Measurements from ENCODE around the gene AEN. TPM values are rescaled to one million over a fixed set of nuclear protein-coding genes. Genes with fewer than 3 reads are reported as not detected.

AEN gene
- total and polyA plus RNA-seq, 2 donors (not counting 3 experiments of a cell fraction or from before 2014, with no cell fraction given), result 34.2 to 35.6 TPM

DNA sequence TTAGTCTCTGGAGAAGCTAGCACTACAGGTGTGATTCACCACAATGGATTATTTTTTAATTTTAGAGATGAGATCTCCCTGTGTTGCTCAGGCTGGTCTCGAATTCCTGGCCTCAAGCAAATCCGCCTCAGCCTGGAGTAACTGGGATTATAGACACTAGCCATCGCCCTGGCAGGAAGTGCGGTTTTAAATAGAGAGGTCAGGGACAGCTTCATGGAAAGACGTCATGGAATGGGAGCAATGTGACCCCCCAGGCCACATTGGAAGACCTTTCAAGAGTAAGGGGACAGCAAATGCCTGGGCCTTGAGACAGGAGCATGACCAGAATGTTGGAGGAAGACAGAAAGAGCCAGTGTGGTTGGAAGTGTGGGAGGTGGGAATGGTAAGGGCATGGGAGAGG, 15.5 kb downstream of the AEN start:
- CTCF ChIA-PET, result no interaction called here
- no TSS peak for BruUV-seq (replicated peaks)
- H3K9me3 ChIP-seq (replicated peaks; ENCODE audit: control insufficient read depth, insufficient read depth, low read length), result no peaks in the 10 kb centered on the region
- peaks cover 21% of the 10 kb centered on the region for H3K4me1 ChIP-seq (ENCODE audit: control insufficient read depth, extremely low read depth, insufficient read depth, low read length)
- no peak overlapping the region for H3K27ac ChIP-seq (ENCODE audit: insufficient read depth, low read depth, low read length)
- peaks cover 5% of the 10 kb centered on the region for H3K79me2 ChIP-seq (ENCODE audit: control insufficient read depth, insufficient read depth, low read length)
- no peak overlapping the region for H3K9ac ChIP-seq (replicated peaks; ENCODE audit: extremely low read depth, insufficient read depth, low read length)
- no peak for TF ChIP-seq JUN (IDR thresholded peaks at IDR 0.05; ENCODE audit: borderline replicate concordance, insufficient read depth, insufficient read length, low read depth)
- peak; percentile 3 for TF ChIP-seq POLR2AphosphoS5 (IDR thresholded peaks at IDR 0.05; ENCODE audit: insufficient read depth, low read depth, low read length)
- H3K4me3 ChIP-seq (replicated peaks in 1 of 3; ENCODE audit: insufficient read depth in 1 of 3, low read depth in 1 of 3, low read length in 3 of 3), result no peak overlapping the region
- DNase-seq (ENCODE audit: low read depth, low spot score) (no peak), FAIRE-seq (no peak)
- peaks cover 3 to 4% of the 10 kb centered on the region in 2 experiments for H3K36me3 ChIP-seq (ENCODE audit: control insufficient read depth in 2 of 2, extremely low read depth in 1 of 2, insufficient read depth in 2 of 2, low read length in 2 of 2)
- no peak overlapping the region for H2AFZ ChIP-seq (ENCODE audit: low read depth, low read length)
- H3K4me2 ChIP-seq (ENCODE audit: insufficient read depth, low read length), result no peak overlapping the region
- H4K20me1 ChIP-seq (replicated peaks; ENCODE audit: control insufficient read depth, extremely low read depth, insufficient read depth, low read length), result no peaks in the 10 kb centered on the region
- H3K27me3 ChIP-seq (ENCODE audit: control insufficient read depth in 2 of 2, insufficient read depth in 2 of 2, low read length in 2 of 2), result no peaks in the 10 kb centered on the region
- dilution Hi-C loops (cut with MboI; ENCODE audit: extremely low pct_ligation_motif_present, low sequenced_read_pairs), result no loop called here
- no peaks in the 10 kb centered on the region for H3K9me1 ChIP-seq (replicated peaks; ENCODE audit: control insufficient read depth, extremely low read depth, insufficient read depth, low read length)
- POLR2A ChIA-PET, result no interaction called here
- intact Hi-C loops (cut with micrococcal nuclease), result no loop called here

GRCh38 chr15:88637436-88637835, 16.3 kb downstream of the AEN start:
- Histone ChIP-seq H3K79me2 (ENCODE audit: control insufficient read depth, insufficient read depth, low read length) (no peaks in the 10 kb centered on the region), H3K36me3 (ENCODE audit: control insufficient read depth in 2 of 2, extremely low read depth in 1 of 2, insufficient read depth in 2 of 2, low read length in 2 of 2) (peaks cover 2 to 3% of the 10 kb centered on the region in 2 experiments), H3K4me3 (replicated peaks in 1 of 3; ENCODE audit: insufficient read depth in 1 of 3, low read depth in 1 of 3, low read length in 3 of 3) (no peak overlapping the region), H2AFZ (ENCODE audit: low read depth, low read length) (no peak overlapping the region), H3K27ac (ENCODE audit: insufficient read depth, low read depth, low read length) (peak overlapping the region; percentile 86), H3K9me1 (replicated peaks; ENCODE audit: control insufficient read depth, extremely low read depth, insufficient read depth, low read length) (no peaks in the 10 kb centered on the region), H3K27me3 (ENCODE audit: control insufficient read depth in 2 of 2, insufficient read depth in 2 of 2, low read length in 2 of 2) (no peaks in the 10 kb centered on the region), H3K4me1 (ENCODE audit: control insufficient read depth, extremely low read depth, insufficient read depth, low read length) (peaks cover 21% of the 10 kb centered on the region), H3K9ac (replicated peaks; ENCODE audit: extremely low read depth, insufficient read depth, low read length) (no peak overlapping the region), H3K9me3 (replicated peaks; ENCODE audit: control insufficient read depth, insufficient read depth, low read length) (no peaks in the 10 kb centered on the region), H3K4me2 (ENCODE audit: insufficient read depth, low read length) (no peak overlapping the region), H4K20me1 (replicated peaks; ENCODE audit: control insufficient read depth, extremely low read depth, insufficient read depth, low read length) (no peaks in the 10 kb centered on the region)
- POLR2A ChIA-PET, result no interaction called here
- BruUV-seq (replicated peaks), result no TSS peak
- FAIRE-seq (no peak), DNase-seq (ENCODE audit: low read depth, low spot score) (no peak)
- dilution Hi-C loops (cut with MboI; ENCODE audit: extremely low pct_ligation_motif_present, low sequenced_read_pairs) (no loop called here), intact Hi-C loops (cut with micrococcal nuclease) (no loop called here)
- CTCF ChIA-PET, result interaction anchor here (1.8 kb wide), 1 partner anchor 12 kb away, joined by 11 read pairs; no protein-coding TSS in a partner anchor
- no peak for TF ChIP-seq MAX (IDR thresholded peaks at IDR 0.05; ENCODE audit: insufficient read depth, insufficient read length)
- peak; percentile 31 for TF ChIP-seq POLR2A (IDR thresholded peaks at IDR 0.05; ENCODE audit: low read depth, low read length)
- TF ChIP-seq CTCF (IDR thresholded peaks at IDR 0.05; ENCODE audit: extremely low read depth in 1 of 2, insufficient read depth in 1 of 2, low read depth in 1 of 2, low read length in 2 of 2), result no peak
- no peak for TF ChIP-seq MYC (IDR thresholded peaks at IDR 0.05; ENCODE audit: low read depth, low read length)
